MCF 10A (cell line): ENCODE data around the gene SLC38A6. TPM values are rescaled to one million over a fixed set of nuclear protein-coding genes. Genes with fewer than 3 reads are reported as not detected.
A peak's percentile ranks its signal among the peaks of the same experiment; 100 is the strongest.

Experiments used
- BruUV-seq: library from RNA; stranded (reverse); fragments of 400-500 nt; replicated peaks from 2 replicates; lab custom pipeline; 2021; lab: Mats Ljungman, UMichigan
- CTCF ChIA-PET: fragments of 300-600 bp; sonication (Branson Sonifier 250); formaldehyde crosslinking; extraction: SDS; loops from one replicate; lab custom pipeline; 2021; ENCODE audit warnings: antibody characterized with exemption, inconsistent platforms; lab: Yijun Ruan, JAX
- POLR2A ChIA-PET: fragments of 300-600, 350-650 bp; sonication (Branson Sonifier 250); formaldehyde crosslinking; extraction: SDS; loops from one replicate; lab custom pipeline; 2020; ENCODE audit warnings: antibody characterized with exemption, inconsistent platforms; lab: Yijun Ruan, JAX
- DNase-seq: peaks from one replicate; pipeline ENCODE4 v3.0.0-alpha.2; 2018; ENCODE audit not compliant: unreplicated experiment
- H3K27ac Mint-ChIP-seq: one replicate; pipeline ENCODE4 v1.8.0; 2022; ENCODE audit warnings: mild to moderate bottlenecking, low read depth, mixed read lengths; ENCODE audit not compliant: unreplicated experiment
- H3K27me3 Mint-ChIP-seq: one replicate; pipeline ENCODE4 v1.8.0; 2022; ENCODE audit warnings: mixed read lengths; ENCODE audit not compliant: insufficient read depth, unreplicated experiment
- H3K36me3 Mint-ChIP-seq: one replicate; pipeline ENCODE4 v1.8.0; 2022; ENCODE audit warnings: mild to moderate bottlenecking, moderate library complexity, mixed read lengths; ENCODE audit not compliant: insufficient read depth, unreplicated experiment
- H3K4me1 Mint-ChIP-seq: one replicate; pipeline ENCODE4 v1.8.0; 2022; ENCODE audit warnings: mixed read lengths; ENCODE audit not compliant: insufficient read depth, unreplicated experiment
- H3K4me3 Mint-ChIP-seq: one replicate; pipeline ENCODE4 v1.8.0; 2022; ENCODE audit warnings: mild to moderate bottlenecking, moderate library complexity, mixed read lengths; ENCODE audit not compliant: unreplicated experiment
- H3K9me3 Mint-ChIP-seq: one replicate; pipeline ENCODE4 v1.8.0; 2022; ENCODE audit warnings: mixed read lengths; ENCODE audit not compliant: unreplicated experiment
- intact Hi-C: fragments of 100-400 bp; cut with micrococcal nuclease; formaldehyde crosslinking; loops from 2 replicates; pipeline ENCODE4 v1.14.1; 2022
- total RNA-seq: library from RNA; stranded (reverse); gene quantifications from 2 replicates; pipeline ENCODE4 v1.2.3, GENCODE V29; 2022
- TF ChIP-seq, protein P1 (sequence below): fragments of 200-600 bp; IDR thresholded peaks from one replicate; pipeline ENCODE4 v1.8.0; 2022; ENCODE audit warnings: antibody characterized with exemption, mild to moderate bottlenecking; ENCODE audit not compliant: unreplicated experiment

SLC38A6 gene
- total RNA-seq, 1 experiment from 2014 or later = 7.9 TPM

DNA sequence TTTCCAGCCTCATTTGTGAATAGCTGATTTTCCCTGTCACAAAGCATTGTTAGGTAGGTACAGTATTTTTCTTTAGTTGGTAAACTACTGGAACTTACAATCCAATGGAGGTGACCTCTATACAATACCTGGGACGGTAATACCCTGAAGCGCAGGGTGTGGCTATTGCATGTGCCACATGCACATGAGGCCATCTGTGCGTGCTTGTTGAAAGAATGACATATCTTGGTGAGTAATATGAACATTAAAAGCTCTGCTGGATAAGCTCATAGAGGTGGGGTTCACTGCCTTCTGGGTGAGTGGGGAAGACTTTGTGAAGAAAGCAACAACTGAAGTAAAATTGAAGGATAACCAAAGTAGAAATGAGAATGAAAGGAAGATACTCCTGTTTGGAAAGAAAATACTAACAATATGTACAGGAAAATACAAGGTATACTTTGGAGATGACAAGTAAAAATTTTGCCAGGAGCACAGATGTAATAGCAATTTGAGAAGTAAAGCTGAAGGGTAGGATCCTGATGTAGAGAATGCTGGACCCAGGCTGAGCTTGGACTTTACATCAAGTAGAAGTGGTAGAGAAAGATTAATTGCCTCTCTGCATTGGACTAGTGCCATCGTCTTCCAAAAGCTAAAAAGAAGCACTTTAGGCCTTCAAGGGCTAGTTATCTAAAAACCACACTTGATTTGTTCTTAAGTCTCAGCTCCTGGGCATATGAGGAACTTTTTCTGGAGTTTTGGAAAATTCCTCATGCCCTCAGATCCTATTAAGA lies 97.1 kb downstream of the SLC38A6 start:
- H3K27ac Mint-ChIP-seq = peak overlapping the region; percentile 8
- H3K4me3 Mint-ChIP-seq = no peak overlapping the region
- H3K9me3 Mint-ChIP-seq = no peaks in the 10 kb centered on the region
- H3K36me3 Mint-ChIP-seq = peaks cover 6% of the 10 kb centered on the region
- H3K27me3 Mint-ChIP-seq = no peaks in the 10 kb centered on the region
- POLR2A ChIA-PET = interaction anchor here (0.7 to 2.5 kb wide), 12 partner anchors 9 to 354 kb away, joined by 3 to 17 read pairs (median 3); partner anchors contain the start of genes SIX4 and SLC38A6
- intact Hi-C loops = loop anchor here (10.0 kb wide), 1 partner anchor 67 kb away; no protein-coding TSS in a partner anchor
- CTCF ChIA-PET = interaction anchor here (1.4 kb wide), 1 partner anchor 118 kb away, joined by 4 read pairs; no protein-coding TSS in a partner anchor
- TF ChIP-seq, protein P1, sequence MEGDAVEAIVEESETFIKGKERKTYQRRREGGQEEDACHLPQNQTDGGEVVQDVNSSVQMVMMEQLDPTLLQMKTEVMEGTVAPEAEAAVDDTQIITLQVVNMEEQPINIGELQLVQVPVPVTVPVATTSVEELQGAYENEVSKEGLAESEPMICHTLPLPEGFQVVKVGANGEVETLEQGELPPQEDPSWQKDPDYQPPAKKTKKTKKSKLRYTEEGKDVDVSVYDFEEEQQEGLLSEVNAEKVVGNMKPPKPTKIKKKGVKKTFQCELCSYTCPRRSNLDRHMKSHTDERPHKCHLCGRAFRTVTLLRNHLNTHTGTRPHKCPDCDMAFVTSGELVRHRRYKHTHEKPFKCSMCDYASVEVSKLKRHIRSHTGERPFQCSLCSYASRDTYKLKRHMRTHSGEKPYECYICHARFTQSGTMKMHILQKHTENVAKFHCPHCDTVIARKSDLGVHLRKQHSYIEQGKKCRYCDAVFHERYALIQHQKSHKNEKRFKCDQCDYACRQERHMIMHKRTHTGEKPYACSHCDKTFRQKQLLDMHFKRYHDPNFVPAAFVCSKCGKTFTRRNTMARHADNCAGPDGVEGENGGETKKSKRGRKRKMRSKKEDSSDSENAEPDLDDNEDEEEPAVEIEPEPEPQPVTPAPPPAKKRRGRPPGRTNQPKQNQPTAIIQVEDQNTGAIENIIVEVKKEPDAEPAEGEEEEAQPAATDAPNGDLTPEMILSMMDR = no peak
- peaks cover 17% of the 10 kb centered on the region for H3K4me1 Mint-ChIP-seq
- TSS peak; percentile 77 for BruUV-seq
- DNase-seq = peak; percentile 67

DNA sequence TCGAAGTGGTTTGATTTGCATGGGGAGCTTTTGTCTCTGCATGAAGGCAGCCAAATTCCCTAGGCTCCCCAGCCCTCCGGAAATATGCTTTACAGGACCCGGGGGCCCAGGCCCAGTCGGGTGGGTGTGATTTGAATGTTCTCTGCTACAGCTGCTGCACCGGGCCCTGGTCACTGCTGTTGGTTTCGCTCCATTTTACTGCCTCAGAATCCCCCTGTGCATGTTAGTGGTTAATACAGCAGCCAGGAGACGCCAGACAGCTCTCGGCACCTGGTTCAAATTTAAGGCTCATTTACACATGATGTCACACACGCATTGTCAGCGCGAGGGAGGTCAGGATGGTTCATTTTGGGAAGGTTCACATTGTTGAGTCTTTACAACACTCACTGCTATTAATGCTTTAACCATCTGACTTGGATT lies 99.6 kb downstream of the SLC38A6 start:
- intact Hi-C loops = no loop called here
- BruUV-seq = no TSS peak
- H3K27ac Mint-ChIP-seq = no peak overlapping the region
- H3K27me3 Mint-ChIP-seq = no peaks in the 10 kb centered on the region
- H3K9me3 Mint-ChIP-seq = no peaks in the 10 kb centered on the region
- peaks cover 12% of the 10 kb centered on the region for H3K36me3 Mint-ChIP-seq
- H3K4me1 Mint-ChIP-seq = peaks cover 17% of the 10 kb centered on the region
- CTCF ChIA-PET = no interaction called here
- POLR2A ChIA-PET = interaction anchor here (0.9 kb wide), 1 partner anchor 19 kb away, joined by 3 read pairs; no protein-coding TSS in a partner anchor
- TF ChIP-seq, protein P1 = no peak
- no peak for DNase-seq
- no peak overlapping the region for H3K4me3 Mint-ChIP-seq

DNA sequence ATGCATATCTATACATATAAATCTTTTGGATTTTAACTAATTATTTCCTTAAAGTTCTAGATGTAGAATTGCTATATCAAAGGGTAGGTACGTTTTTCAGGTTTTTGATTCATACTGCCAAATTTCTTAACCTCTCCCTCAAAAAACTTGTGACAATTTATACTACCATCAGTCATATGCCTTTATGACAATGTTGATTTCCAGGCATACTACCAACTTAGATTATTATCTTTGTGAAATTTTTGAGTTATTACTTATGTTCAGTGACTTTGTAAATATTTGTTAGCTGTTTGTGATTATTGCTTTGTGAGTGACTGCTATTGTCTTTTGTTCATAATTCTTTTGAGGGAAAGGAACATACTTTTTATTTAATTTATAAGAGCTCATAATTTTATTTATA lies 107.0 kb downstream of the SLC38A6 start:
- TF ChIP-seq, protein P1 = no peak
- no peak for DNase-seq
- Mint-ChIP-seq H3K27me3 (no peaks in the 10 kb centered on the region), H3K4me1 (no peaks in the 10 kb centered on the region), H3K4me3 (no peak overlapping the region), H3K9me3 (no peaks in the 10 kb centered on the region), H3K36me3 (peaks cover 6% of the 10 kb centered on the region), H3K27ac (no peak overlapping the region)
- BruUV-seq = no TSS peak
- ChIA-PET POLR2A (interaction anchor here (0.9 to 1.4 kb wide), 2 partner anchors 10 to 143 kb away, joined by 3 to 4 read pairs; no protein-coding TSS in a partner anchor), CTCF (interaction anchor here (0.7 kb wide), 1 partner anchor 14 kb away, joined by 3 read pairs; no protein-coding TSS in a partner anchor)
- intact Hi-C loops = no loop called here

DNA sequence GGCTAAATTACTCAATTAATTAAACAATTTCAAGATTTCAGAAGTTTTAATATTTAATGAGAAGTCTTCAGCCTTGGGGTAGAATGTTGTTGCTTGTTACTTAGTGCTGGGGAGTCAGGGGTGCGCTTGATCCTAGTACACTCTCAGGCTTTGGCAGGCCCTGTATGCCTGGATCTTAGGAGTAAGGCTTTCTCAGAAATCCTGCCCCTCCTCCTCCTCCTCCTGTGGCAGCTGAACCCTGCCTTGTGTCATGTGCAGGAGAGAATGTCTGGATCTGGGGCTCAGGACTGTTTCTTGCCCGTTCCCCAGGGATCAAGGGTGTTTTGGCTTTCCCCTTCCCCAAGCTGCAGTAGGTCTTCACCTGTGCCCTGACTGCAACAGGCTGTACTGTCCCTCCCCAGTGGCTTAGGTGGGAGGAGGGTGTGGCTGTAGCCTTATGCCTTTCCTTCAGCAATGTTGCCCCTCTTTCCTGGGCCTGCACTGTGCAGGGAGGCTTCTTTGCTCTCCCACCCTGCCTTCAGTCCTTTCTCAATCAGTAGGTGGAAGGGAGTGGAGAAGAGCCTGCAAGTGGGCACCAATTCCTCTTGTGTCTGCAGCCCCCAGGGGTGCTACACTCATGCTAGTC lies 108.2 kb downstream of the SLC38A6 start:
- DNase-seq = no peak
- TF ChIP-seq, protein P1 = no peak
- no peaks in the 10 kb centered on the region for H3K4me1 Mint-ChIP-seq
- intact Hi-C loops = no loop called here
- ChIA-PET CTCF (interaction anchor here (0.7 kb wide), 1 partner anchor 85 kb away, joined by 3 read pairs; no protein-coding TSS in a partner anchor), POLR2A (interaction anchor here (0.5 to 1.7 kb wide), 3 partner anchors 10 to 72 kb away, joined by 3 to 6 read pairs (median 4); no protein-coding TSS in a partner anchor)
- no peaks in the 10 kb centered on the region for H3K36me3 Mint-ChIP-seq
- no TSS peak for BruUV-seq
- H3K4me3 Mint-ChIP-seq = no peak overlapping the region
- no peak overlapping the region for H3K27ac Mint-ChIP-seq
- no peaks in the 10 kb centered on the region for H3K27me3 Mint-ChIP-seq
- no peaks in the 10 kb centered on the region for H3K9me3 Mint-ChIP-seq
